GM23338 (cell line): ENCODE measurements around the gene OS9. TPM values are rescaled to one million over a fixed set of nuclear protein-coding genes. Genes with fewer than 3 reads are reported as not detected.

Experiments used
- ATAC-seq: fragments of 200-7000 bp; cut with Tn5 transposase; 3 replicates; pipeline ENCODE4 v1.9.1; 2020
- DNase-seq: peaks from one replicate; pipeline ENCODE4 v3.0.0-alpha.2; 2015; ENCODE audit warnings: low spot score
- H2AFZ ChIP-seq: fragments of 200-600 bp; sonication (generic); 2 replicates; pipeline ENCODE4 v1.8.0; 2016; ENCODE audit warnings: antibody characterized with exemption, mild to moderate bottlenecking, moderate library complexity
- H3F3A ChIP-seq: fragments of 200-600 bp; sonication (generic); replicated peaks from 2 replicates; pipeline ENCODE4 v1.8.0; 2017; ENCODE audit warnings: antibody characterized with exemption, mixed run types, low read depth
- H3K27ac ChIP-seq: fragments of 200-600 bp; sonication (generic); 2 replicates; pipeline ENCODE4 v1.6.1; 2016; ENCODE audit warnings: low read depth
- H3K27me3 ChIP-seq: fragments of 200-600 bp; sonication (generic); 2 replicates; pipeline ENCODE4 v1.8.0; 2016; ENCODE audit warnings: mild to moderate bottlenecking, mixed run types, moderate library complexity; ENCODE audit not compliant: insufficient read depth
- H3K36me3 ChIP-seq: fragments of 200-600 bp; sonication (generic); 2 replicates; pipeline ENCODE4 v1.8.0; 2016; ENCODE audit warnings: mild to moderate bottlenecking; ENCODE audit not compliant: insufficient read depth
- H3K4me1 ChIP-seq: fragments of 200-600 bp; sonication (generic); 2 replicates; pipeline ENCODE4 v1.8.0; 2016; ENCODE audit warnings: mild to moderate bottlenecking, moderate library complexity; ENCODE audit not compliant: insufficient read depth
- H3K4me2 ChIP-seq: fragments of 200-600 bp; sonication (generic); 2 replicates; pipeline ENCODE4 v1.7.1; 2017; ENCODE audit warnings: mixed run types
- H3K4me3 ChIP-seq: fragments of 200-600 bp; sonication (generic); 2 replicates; pipeline ENCODE4 v1.6.1; 2016; ENCODE audit warnings: mixed run types
- H3K79me2 ChIP-seq: fragments of 200-600 bp; sonication (generic); replicated peaks from 2 replicates; pipeline ENCODE4 v1.8.0; 2017; ENCODE audit warnings: mild to moderate bottlenecking; ENCODE audit not compliant: insufficient read depth
- H3K9me2 ChIP-seq: fragments of 200-600 bp; sonication (generic); 2 replicates; pipeline ENCODE4 v1.8.0; 2017; ENCODE audit not compliant: insufficient read depth
- H4K20me1 ChIP-seq: fragments of 200-600 bp; sonication (generic); replicated peaks from 2 replicates; pipeline ENCODE4 v1.8.0; 2017; ENCODE audit warnings: mild to moderate bottlenecking; ENCODE audit not compliant: insufficient read depth
- H3K27ac Mint-ChIP-seq: 2 replicates; pipeline ENCODE4 v1.8.0; 2020; ENCODE audit warnings: inconsistent platforms, mild to moderate bottlenecking, moderate library complexity, mixed read lengths
- H3K27me3 Mint-ChIP-seq: 3 replicates; pipeline ENCODE4 v1.8.0; 2022; ENCODE audit warnings: low read depth, mild to moderate bottlenecking, moderate library complexity, mixed read lengths, inconsistent platforms; ENCODE audit not compliant: insufficient read depth, poor library complexity
- H3K36me3 Mint-ChIP-seq: 3 replicates; pipeline ENCODE4 v1.8.0; 2021; ENCODE audit warnings: low read depth, mild to moderate bottlenecking, inconsistent platforms, moderate library complexity, mixed read lengths
- H3K4me1 Mint-ChIP-seq: 3 replicates; pipeline ENCODE4 v1.8.0; 2020; ENCODE audit warnings: mild to moderate bottlenecking, inconsistent platforms, mixed read lengths
- H3K4me3 Mint-ChIP-seq: 3 replicates; pipeline ENCODE4 v1.8.0; 2021; ENCODE audit warnings: moderate library complexity, mild to moderate bottlenecking, inconsistent platforms, mixed read lengths
- H3K9me3 Mint-ChIP-seq: 3 replicates; pipeline ENCODE4 v1.8.0; 2020; ENCODE audit warnings: moderate library complexity, mild to moderate bottlenecking, inconsistent platforms, mixed read lengths
- CREB1 ChIP-seq: fragments of 250-450 bp; sonication (Bioruptor Pico); IDR thresholded peaks from 2 replicates; pipeline ENCODE4 v1.5.0; 2020; ENCODE audit warnings: low read depth, mild to moderate bottlenecking, moderate library complexity
- EZH2 ChIP-seq: fragments of 200-600 bp; sonication (generic); IDR thresholded peaks from one replicate; pipeline ENCODE4 v1.8.0; 2017; ENCODE audit warnings: antibody characterized with exemption, mild to moderate bottlenecking, low read depth; ENCODE audit not compliant: unreplicated experiment
- EZH2phosphoT487 ChIP-seq: fragments of 200-600 bp; sonication (generic); IDR thresholded peaks from one replicate; pipeline ENCODE4 v1.8.1; 2018; ENCODE audit warnings: antibody characterized with exemption; ENCODE audit not compliant: unreplicated experiment
- JUNB ChIP-seq: IDR thresholded peaks from one replicate; pipeline ENCODE4 v1.6.1; 2016; ENCODE audit warnings: antibody characterized with exemption; ENCODE audit not compliant: unreplicated experiment
- NANOG ChIP-seq: IDR thresholded peaks from 2 replicates; pipeline ENCODE4 v1.6.1; 2016; ENCODE audit warnings: antibody characterized with exemption, borderline replicate concordance
- POLR2AphosphoS5 ChIP-seq: IDR thresholded peaks from 2 replicates; pipeline ENCODE4 v1.6.1; 2016; ENCODE audit warnings: antibody characterized with exemption, low read depth
- STAT1 ChIP-seq: IDR thresholded peaks from one replicate; pipeline ENCODE4 v1.6.1; 2016; ENCODE audit warnings: antibody characterized with exemption; ENCODE audit not compliant: unreplicated experiment
- ZNF114 ChIP-seq: fragments of 250-450 bp; sonication (Bioruptor Pico); IDR thresholded peaks from 2 replicates; pipeline ENCODE4 v1.5.0; 2020; ENCODE audit warnings: mild to moderate bottlenecking, moderate library complexity
- ZNF331 ChIP-seq: fragments of 250-450 bp; sonication (Bioruptor Pico); IDR thresholded peaks from 2 replicates; pipeline ENCODE4 v1.5.0; 2020; ENCODE audit warnings: low read depth, mild to moderate bottlenecking, moderate library complexity
- ZNF462 ChIP-seq: fragments of 250-450 bp; sonication (Bioruptor Pico); IDR thresholded peaks from 2 replicates; pipeline ENCODE4 v1.5.0; 2020; ENCODE audit warnings: mild to moderate bottlenecking, moderate library complexity
- polyA plus RNA-seq: library from polyadenylated mRNA; unstranded; fragments of >200 nt; fragmentation: Nextera tagmentation; extraction: Ambion mirVana; gene quantifications from 2 replicates; pipeline ENCODE4 v1.2.1, GENCODE V29; 2016
- total RNA-seq: library from RNA; depleted of rRNA; stranded (reverse); fragments of >200 nt; shearing (Covaris generic); gene quantifications from 2 replicates; pipeline ENCODE4 v1.2.3, GENCODE V29; 2014
- TF ChIP-seq, protein P1 (sequence below): IDR thresholded peaks from one replicate; pipeline ENCODE4 v1.6.1; 2018; ENCODE audit warnings: antibody characterized with exemption; ENCODE audit not compliant: unreplicated experiment
- TF ChIP-seq, protein P2 (sequence below), 2 experiments: fragments of 200-600 bp in 1 of 2; sonication (generic) in 1 of 2; conservative IDR thresholded peaks; 2 replicates each; pipeline versions ENCODE4 v1.5.1 to v1.6.1; 2016 to 2017; ENCODE audit warnings: antibody characterized with exemption in 2 of 2, low read depth in 2 of 2, mild to moderate bottlenecking in 2 of 2, moderate library complexity in 1 of 2
- TF ChIP-seq, protein P3 (sequence below): IDR thresholded peaks from 2 replicates; pipeline ENCODE4 v1.6.1; 2016; ENCODE audit warnings: antibody characterized with exemption

Gene OS9
- total and polyA plus RNA-seq, 2 experiments from 2014 or later = 27.5 to 79.7 TPM

- Mint-ChIP-seq H3K4me3 (no peak overlapping the region), H3K27me3 (peaks cover 97% of the 10 kb centered on the region), H3K27ac (no peak overlapping the region), H3K36me3 (no peaks in the 10 kb centered on the region; the same call in 2 of the 3 replicates), H3K4me1 (peaks cover 19% of the 10 kb centered on the region), H3K9me3 (no peaks in the 10 kb centered on the region; the same call in 2 of the 3 replicates)
- Histone ChIP-seq H3K4me1 (peaks cover 2% of the 10 kb centered on the region; the same call in 1 of the 2 replicates), H4K20me1 (no peaks in the 10 kb centered on the region; the same call in 1 of the 2 replicates), H2AFZ (no peak overlapping the region), H3K79me2 (no peaks in the 10 kb centered on the region), H3K4me2 (no peak overlapping the region), H3K4me3 (no peak overlapping the region), H3K36me3 (no peaks in the 10 kb centered on the region), H3K9me2 (no peaks in the 10 kb centered on the region), H3K27ac (no peak overlapping the region), H3K27me3 (peaks cover 99% of the 10 kb centered on the region), H3F3A (no peaks in the 10 kb centered on the region)
- TF ChIP-seq CREB1 (CRISPR knock-in tag) (no peak), EZH2phosphoT487 (no peak), POLR2AphosphoS5 (no peak), NANOG (no peak), EZH2 (no peak), STAT1 (no peak), ZNF331 (no peak), JUNB (no peak), ZNF462 (CRISPR knock-in tag) (no peak), ZNF114 (no peak)
- TF ChIP-seq, protein P1, sequence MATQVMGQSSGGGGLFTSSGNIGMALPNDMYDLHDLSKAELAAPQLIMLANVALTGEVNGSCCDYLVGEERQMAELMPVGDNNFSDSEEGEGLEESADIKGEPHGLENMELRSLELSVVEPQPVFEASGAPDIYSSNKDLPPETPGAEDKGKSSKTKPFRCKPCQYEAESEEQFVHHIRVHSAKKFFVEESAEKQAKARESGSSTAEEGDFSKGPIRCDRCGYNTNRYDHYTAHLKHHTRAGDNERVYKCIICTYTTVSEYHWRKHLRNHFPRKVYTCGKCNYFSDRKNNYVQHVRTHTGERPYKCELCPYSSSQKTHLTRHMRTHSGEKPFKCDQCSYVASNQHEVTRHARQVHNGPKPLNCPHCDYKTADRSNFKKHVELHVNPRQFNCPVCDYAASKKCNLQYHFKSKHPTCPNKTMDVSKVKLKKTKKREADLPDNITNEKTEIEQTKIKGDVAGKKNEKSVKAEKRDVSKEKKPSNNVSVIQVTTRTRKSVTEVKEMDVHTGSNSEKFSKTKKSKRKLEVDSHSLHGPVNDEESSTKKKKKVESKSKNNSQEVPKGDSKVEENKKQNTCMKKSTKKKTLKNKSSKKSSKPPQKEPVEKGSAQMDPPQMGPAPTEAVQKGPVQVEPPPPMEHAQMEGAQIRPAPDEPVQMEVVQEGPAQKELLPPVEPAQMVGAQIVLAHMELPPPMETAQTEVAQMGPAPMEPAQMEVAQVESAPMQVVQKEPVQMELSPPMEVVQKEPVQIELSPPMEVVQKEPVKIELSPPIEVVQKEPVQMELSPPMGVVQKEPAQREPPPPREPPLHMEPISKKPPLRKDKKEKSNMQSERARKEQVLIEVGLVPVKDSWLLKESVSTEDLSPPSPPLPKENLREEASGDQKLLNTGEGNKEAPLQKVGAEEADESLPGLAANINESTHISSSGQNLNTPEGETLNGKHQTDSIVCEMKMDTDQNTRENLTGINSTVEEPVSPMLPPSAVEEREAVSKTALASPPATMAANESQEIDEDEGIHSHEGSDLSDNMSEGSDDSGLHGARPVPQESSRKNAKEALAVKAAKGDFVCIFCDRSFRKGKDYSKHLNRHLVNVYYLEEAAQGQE = no peak
- TF ChIP-seq, protein P2, sequence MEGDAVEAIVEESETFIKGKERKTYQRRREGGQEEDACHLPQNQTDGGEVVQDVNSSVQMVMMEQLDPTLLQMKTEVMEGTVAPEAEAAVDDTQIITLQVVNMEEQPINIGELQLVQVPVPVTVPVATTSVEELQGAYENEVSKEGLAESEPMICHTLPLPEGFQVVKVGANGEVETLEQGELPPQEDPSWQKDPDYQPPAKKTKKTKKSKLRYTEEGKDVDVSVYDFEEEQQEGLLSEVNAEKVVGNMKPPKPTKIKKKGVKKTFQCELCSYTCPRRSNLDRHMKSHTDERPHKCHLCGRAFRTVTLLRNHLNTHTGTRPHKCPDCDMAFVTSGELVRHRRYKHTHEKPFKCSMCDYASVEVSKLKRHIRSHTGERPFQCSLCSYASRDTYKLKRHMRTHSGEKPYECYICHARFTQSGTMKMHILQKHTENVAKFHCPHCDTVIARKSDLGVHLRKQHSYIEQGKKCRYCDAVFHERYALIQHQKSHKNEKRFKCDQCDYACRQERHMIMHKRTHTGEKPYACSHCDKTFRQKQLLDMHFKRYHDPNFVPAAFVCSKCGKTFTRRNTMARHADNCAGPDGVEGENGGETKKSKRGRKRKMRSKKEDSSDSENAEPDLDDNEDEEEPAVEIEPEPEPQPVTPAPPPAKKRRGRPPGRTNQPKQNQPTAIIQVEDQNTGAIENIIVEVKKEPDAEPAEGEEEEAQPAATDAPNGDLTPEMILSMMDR (conservative IDR thresholded peaks at IDR 0.05; ENCODE audit: low read depth in 2 of 2) = no peak
- TF ChIP-seq, protein P3, sequence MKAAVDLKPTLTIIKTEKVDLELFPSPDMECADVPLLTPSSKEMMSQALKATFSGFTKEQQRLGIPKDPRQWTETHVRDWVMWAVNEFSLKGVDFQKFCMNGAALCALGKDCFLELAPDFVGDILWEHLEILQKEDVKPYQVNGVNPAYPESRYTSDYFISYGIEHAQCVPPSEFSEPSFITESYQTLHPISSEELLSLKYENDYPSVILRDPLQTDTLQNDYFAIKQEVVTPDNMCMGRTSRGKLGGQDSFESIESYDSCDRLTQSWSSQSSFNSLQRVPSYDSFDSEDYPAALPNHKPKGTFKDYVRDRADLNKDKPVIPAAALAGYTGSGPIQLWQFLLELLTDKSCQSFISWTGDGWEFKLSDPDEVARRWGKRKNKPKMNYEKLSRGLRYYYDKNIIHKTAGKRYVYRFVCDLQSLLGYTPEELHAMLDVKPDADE = no peak
- DNase-seq (no peak), ATAC-seq (no peak)
Measured at GRCh38 chr12:57730336-57731067, 36.6 kb downstream of the OS9 start.
